Measurements from ENCODE around the gene SLC35E1.

GRCh38 chr19:16514383-16515019 lies 57.7 kb downstream of the SLC35E1 start:
- no peak for TF ChIP-seq POLR2AphosphoS5 (IDR thresholded peaks at IDR 0.05; ENCODE audit: low read depth, low read length)
- no peak for TF ChIP-seq POLR2A (IDR thresholded peaks at IDR 0.05; ENCODE audit: low read depth, low read length)
- TF ChIP-seq TAF1 (IDR thresholded peaks at IDR 0.05; ENCODE audit: low read depth, low read length), result no peak
- TF ChIP-seq POU2F2 (IDR thresholded peaks at IDR 0.05; ENCODE audit: low read depth, low read length), result no peak
- no peak for TF ChIP-seq PAX5 (IDR thresholded peaks at IDR 0.05; ENCODE audit: insufficient read depth, low read length, severe bottlenecking)

Measured in GM12891 (cell line).